HCT116 (cell line): ENCODE results near the gene TTC19. TPM values are rescaled to one million over a fixed set of nuclear protein-coding genes. Genes with fewer than 3 reads are reported as not detected.

Source experiments
- ATAC-seq: fragments of 200-7000 bp; cut with Tn5 transposase; 2 replicates; pipeline ENCODE4 v1.9.1; 2020; ENCODE audit warnings: mild to moderate bottlenecking, moderate library complexity
- BruUV-seq: library from RNA; stranded (reverse); fragments of 400-500 nt; replicated peaks from 2 replicates; lab custom pipeline; 2021; lab: Mats Ljungman, UMichigan
- CTCF ChIA-PET: fragments of 300-600 bp; sonication (Branson Sonifier 250); formaldehyde crosslinking; loops from one replicate; lab custom pipeline; 2021; ENCODE audit warnings: antibody characterized with exemption; lab: Charles Lee
- POLR2A ChIA-PET: fragments of 300-600, 350-600 bp; sonication (Branson Sonifier 250); formaldehyde crosslinking; loops from one replicate; lab custom pipeline; 2021; ENCODE audit warnings: antibody characterized with exemption; lab: Charles Lee
- RAD21 ChIA-PET, 2 experiments: fragments of 300-600 bp; sonication (Branson Sonifier 250); formaldehyde crosslinking; loops; one replicate each; lab custom pipeline; 2023; ENCODE audit warnings: low total read pairs in 2 of 2; ENCODE audit not compliant: uncharacterized antibody in 2 of 2, unreplicated experiment in 2 of 2, low non-redundant PET in 1 of 2; lab: Charles Lee
- DNase-seq: peaks from one replicate; pipeline ENCODE4 v3.0.0-alpha.2; 2010; ENCODE audit warnings: low read depth, low spot score
- H2AFZ ChIP-seq: fragments of 200-600 bp; shearing (Covaris generic), sonication (generic); 2 replicates; pipeline ENCODE4 v1.6.1; 2017; ENCODE audit warnings: low read depth, mixed run types, mixed read lengths, antibody characterized with exemption, low read length; ENCODE audit not compliant: poor library complexity, severe bottlenecking
- H3K27ac ChIP-seq: 2 replicates; pipeline ENCODE4 v1.5.1; 2012; ENCODE audit warnings: low read depth, low read length
- H3K27me3 ChIP-seq: fragments of 200-600 bp; sonication (generic); 2 replicates; pipeline ENCODE4 v1.6.1; 2016; ENCODE audit warnings: mixed run types, low read length, mixed read lengths; ENCODE audit not compliant: insufficient read depth
- H3K36me3 ChIP-seq, 2 experiments: fragments of 200-500 bp in 1 of 2; fragments of 200-600 bp in 1 of 2; sonication (Bioruptor generic) in 1 of 2; sonication (generic) in 1 of 2; 2 replicates each; pipeline versions ENCODE4 v1.5.1 to v1.6.1; 2014 to 2016; ENCODE audit warnings: low read length in 2 of 2, inconsistent platforms in 1 of 2, mixed read lengths in 1 of 2, mixed run types in 1 of 2; ENCODE audit not compliant: insufficient read depth in 2 of 2, control insufficient read depth in 1 of 2
- H3K4me1 ChIP-seq, 2 experiments: fragments of 200-600 bp in 1 of 2; sonication (generic) in 1 of 2; 2 replicates each; pipeline versions ENCODE4 v1.5.1 to v1.6.1; 2012 to 2017; ENCODE audit warnings: low read length in 2 of 2, inconsistent platforms in 1 of 2, mild to moderate bottlenecking in 1 of 2, mixed read lengths in 1 of 2, mixed run types in 1 of 2, moderate library complexity in 1 of 2; ENCODE audit not compliant: insufficient read depth in 2 of 2, control insufficient read depth in 1 of 2
- H3K4me2 ChIP-seq: fragments of 200-600 bp; sonication (generic); 2 replicates; pipeline ENCODE4 v1.6.1; 2017; ENCODE audit warnings: mixed run types, low read length, mixed read lengths
- H3K4me3 ChIP-seq, 2 experiments: fragments of 200-600 bp in 1 of 2; sonication (generic) in 1 of 2; replicated peaks in 1 of 2; 2 replicates each; pipeline ENCODE4 v1.5.1; 2011 to 2016; ENCODE audit warnings: low read length in 2 of 2, control low read depth in 1 of 2, low read depth in 1 of 2, mild to moderate bottlenecking in 1 of 2, mixed read lengths in 1 of 2, mixed run types in 1 of 2
- H3K79me2 ChIP-seq: fragments of 200-600 bp; sonication (generic); 2 replicates; pipeline ENCODE4 v1.6.1; 2017; ENCODE audit warnings: mild to moderate bottlenecking, mixed run types, low read length, moderate library complexity, mixed read lengths; ENCODE audit not compliant: insufficient read depth
- H3K9ac ChIP-seq: fragments of 200-600 bp; sonication (generic); 2 replicates; pipeline ENCODE4 v1.6.1; 2016; ENCODE audit warnings: low read length, mixed read lengths
- H3K9me2 ChIP-seq: fragments of 200-600 bp; sonication (generic), shearing (Covaris generic); 2 replicates; pipeline ENCODE4 v1.6.1; 2017; ENCODE audit warnings: mixed run types, mild to moderate bottlenecking, moderate library complexity; ENCODE audit not compliant: insufficient read depth
- H3K9me3 ChIP-seq, 2 experiments: fragments of 200-500 bp in 1 of 2; fragments of 200-600 bp in 1 of 2; sonication (Bioruptor generic) in 1 of 2; sonication (generic) in 1 of 2; 2 replicates each; pipeline ENCODE4 v1.6.1; 2014 to 2017; ENCODE audit warnings: low read length in 2 of 2, mixed read lengths in 2 of 2, inconsistent platforms in 1 of 2, low read depth in 1 of 2, mild to moderate bottlenecking in 1 of 2, mixed run types in 1 of 2, moderate library complexity in 1 of 2; ENCODE audit not compliant: control insufficient read depth in 1 of 2, insufficient read depth in 1 of 2
- H4K20me1 ChIP-seq: fragments of 200-600 bp; sonication (generic), shearing (Covaris generic); 2 replicates; pipeline ENCODE4 v1.6.1; 2017; ENCODE audit warnings: mixed run types, mild to moderate bottlenecking, moderate library complexity; ENCODE audit not compliant: insufficient read depth
- ATF3 ChIP-seq: IDR thresholded peaks from 2 replicates; pipeline ENCODE4 v1.6.1; 2012
- CBX3 ChIP-seq: IDR thresholded peaks from 2 replicates; pipeline ENCODE4 v1.6.1; 2012; ENCODE audit warnings: low read depth
- CEBPB ChIP-seq: IDR thresholded peaks from 2 replicates; pipeline ENCODE4 v1.6.1; 2012; ENCODE audit warnings: low read depth
- CTCF ChIP-seq, 3 experiments: fragments of 200-600 bp in 1 of 3; sonication (generic) in 1 of 3; IDR thresholded peaks in 2 of 3; conservative IDR thresholded peaks in 1 of 3; 2 replicates each; pipeline ENCODE4 v1.5.1; 2012 to 2017; ENCODE audit warnings: low read depth in 2 of 3, low read length in 2 of 3, antibody characterized with exemption in 1 of 3, borderline replicate concordance in 1 of 3, control low read depth in 1 of 3, mild to moderate bottlenecking in 1 of 3, mixed read lengths in 1 of 3, mixed run types in 1 of 3, moderate library complexity in 1 of 3; ENCODE audit not compliant: insufficient read depth in 1 of 3
- EGR1 ChIP-seq: IDR thresholded peaks from 2 replicates; pipeline ENCODE4 v1.6.1; 2012; ENCODE audit warnings: low read depth
- ELF1 ChIP-seq: IDR thresholded peaks from 2 replicates; pipeline ENCODE4 v1.6.1; 2012; ENCODE audit warnings: low read depth, borderline replicate concordance
- EZH2 ChIP-seq: fragments of 200-600 bp; sonication (generic); IDR thresholded peaks from 2 replicates; pipeline ENCODE4 v1.6.1; 2017; ENCODE audit warnings: antibody characterized with exemption, mixed run types
- FOSL1 ChIP-seq: IDR thresholded peaks from 2 replicates; pipeline ENCODE4 v1.6.1; 2012; ENCODE audit warnings: low read depth
- POLR2A ChIP-seq: IDR thresholded peaks from 2 replicates; pipeline ENCODE4 v1.7.0; 2011; ENCODE audit warnings: borderline replicate concordance; ENCODE audit not compliant: insufficient read depth, insufficient read length; ENCODE audit errors: extremely low read depth
- RAD21 ChIP-seq: IDR thresholded peaks from 2 replicates; pipeline ENCODE4 v1.6.1; 2012; ENCODE audit warnings: low read depth, mild to moderate bottlenecking
- SP1 ChIP-seq: IDR thresholded peaks from 2 replicates; pipeline ENCODE4 v1.6.1; 2012; ENCODE audit warnings: low read depth
- TCF7L2 ChIP-seq: IDR thresholded peaks from 2 replicates; pipeline ENCODE4 v1.7.0; 2011; ENCODE audit warnings: borderline replicate concordance, inconsistent platforms; ENCODE audit not compliant: insufficient read depth, insufficient read length; ENCODE audit errors: extremely low read depth
- YY1 ChIP-seq: IDR thresholded peaks from 2 replicates; pipeline ENCODE4 v1.6.1; 2011; ENCODE audit warnings: low read length, low read depth, moderate library complexity, mild to moderate bottlenecking; ENCODE audit not compliant: insufficient replicate concordance; ENCODE audit errors: extremely low read depth
- ZNF274 ChIP-seq: fragments of 200-500 bp; sonication (Bioruptor generic); IDR thresholded peaks from 2 replicates; pipeline ENCODE4 v1.6.1; 2014; ENCODE audit warnings: mild to moderate bottlenecking, low read depth, low read length, inconsistent platforms
- intact Hi-C: fragments of 100-400 bp; cut with micrococcal nuclease; formaldehyde crosslinking; loops from 2 replicates; pipeline ENCODE4 v1.10.0; 2022
- total RNA-seq: library from RNA; stranded (reverse); gene quantifications from one replicate; pipeline ENCODE4 v1.2.1, GENCODE V29; 2021; ENCODE audit not compliant: unreplicated experiment
- TF ChIP-seq, protein P1 (sequence below): IDR thresholded peaks from 2 replicates; pipeline ENCODE4 v1.6.1; 2012

TTC19 gene
- total RNA-seq, 1 experiment from 2014 or later, result 61.3 TPM

DNA sequence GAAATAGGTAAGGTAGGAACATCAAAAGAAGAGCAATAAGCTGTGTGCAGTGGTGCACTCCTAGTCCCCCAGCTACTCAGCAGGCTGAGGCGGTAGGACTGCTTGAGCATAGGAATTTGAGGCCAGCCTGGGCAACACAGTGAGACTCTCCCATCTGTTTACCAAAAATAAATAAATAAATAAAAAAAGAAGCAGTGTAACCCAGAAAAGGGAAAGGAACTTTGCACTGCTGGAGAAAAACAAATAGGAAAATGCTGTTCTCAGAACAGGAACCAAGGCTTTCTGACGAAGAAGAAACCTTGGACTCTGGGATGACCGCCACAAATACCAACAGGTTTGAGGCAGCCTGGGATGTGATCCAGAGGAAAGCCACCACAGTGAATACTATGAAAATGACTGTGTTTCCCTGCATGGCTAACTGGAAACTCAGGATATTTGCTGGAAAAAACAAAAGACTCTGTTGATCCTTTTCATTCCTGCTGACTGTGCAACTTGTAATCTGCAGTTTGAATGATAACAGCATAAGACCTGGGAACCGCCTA, 41.2 kb downstream of the TTC19 start:
- H3K79me2 ChIP-seq, result no peaks in the 10 kb centered on the region; the same call in 1 of the 2 replicates
- no peak overlapping the region for H2AFZ ChIP-seq
- no peaks in the 10 kb centered on the region for H3K27me3 ChIP-seq
- H3K27ac ChIP-seq, result no peak overlapping the region
- ChIA-PET POLR2A (no interaction called here), CTCF (no interaction called here), RAD21 (no interaction called here)
- no peaks in the 10 kb centered on the region for H3K9me2 ChIP-seq
- peaks cover 41 to 60% of the 10 kb centered on the region in 2 experiments; a peak in 3 of 4 replicates for H3K36me3 ChIP-seq
- no peak for DNase-seq
- intact Hi-C loops, result no loop called here
- H3K9me3 ChIP-seq, result no peaks in the 10 kb centered on the region
- no peak overlapping the region for H3K4me3 ChIP-seq
- no peaks in the 10 kb centered on the region for H4K20me1 ChIP-seq
- no peak for ATAC-seq
- H3K4me2 ChIP-seq, result no peak overlapping the region
- no TSS peak for BruUV-seq
- TF ChIP-seq EGR1, result no peak
- TF ChIP-seq, protein P1, sequence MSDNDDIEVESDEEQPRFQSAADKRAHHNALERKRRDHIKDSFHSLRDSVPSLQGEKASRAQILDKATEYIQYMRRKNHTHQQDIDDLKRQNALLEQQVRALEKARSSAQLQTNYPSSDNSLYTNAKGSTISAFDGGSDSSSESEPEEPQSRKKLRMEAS, result no peak
- TF ChIP-seq CEBPB, result no peak
- no peak for TF ChIP-seq TCF7L2
- no peak for TF ChIP-seq RAD21
- no peak for TF ChIP-seq FOSL1
- TF ChIP-seq ZNF274, result no peak
- TF ChIP-seq CTCF (IDR thresholded peaks at IDR 0.05 in 2 of 3, conservative IDR thresholded peaks at IDR 0.05 in 1 of 3; ENCODE audit: borderline replicate concordance in 1 of 3, insufficient read depth in 1 of 3, low read depth in 2 of 3, low read length in 2 of 3), result no peak
- H3K4me1 ChIP-seq, result no peaks in the 10 kb centered on the region
- H3K9ac ChIP-seq, result no peak overlapping the region

GRCh38 chr17:16044487-16044886, 44.9 kb downstream of the TTC19 start:
- Histone ChIP-seq H3K9me2 (no peaks in the 10 kb centered on the region), H3K4me2 (no peak overlapping the region), H2AFZ (no peak overlapping the region), H3K9me3 (no peaks in the 10 kb centered on the region), H3K27me3 (no peaks in the 10 kb centered on the region), H4K20me1 (no peaks in the 10 kb centered on the region), H3K36me3 (peaks cover 39 to 50% of the 10 kb centered on the region in 2 experiments; a peak in 3 of 4 replicates), H3K9ac (no peak overlapping the region), H3K27ac (no peak overlapping the region), H3K79me2 (no peaks in the 10 kb centered on the region; the same call in 1 of the 2 replicates), H3K4me3 (no peak overlapping the region), H3K4me1 (no peaks in the 10 kb centered on the region)
- BruUV-seq, result no TSS peak
- POLR2A ChIA-PET, result no interaction called here
- TF ChIP-seq EZH2, result no peak
- no peak for TF ChIP-seq ELF1
- TF ChIP-seq CBX3, result no peak
- no peak for TF ChIP-seq ATF3
- TF ChIP-seq SP1, result no peak
- TF ChIP-seq POLR2A, result no peak
- no peak for TF ChIP-seq YY1
- no peak for ATAC-seq
- CTCF ChIA-PET, result no interaction called here
- DNase-seq, result no peak
- intact Hi-C loops, result no loop called here
- RAD21 ChIA-PET, result no interaction called here
